Adrenal gland (tissue), 5 donors: ENCODE results near the gene PAQR5.

ENCODE experiments used
- POLR2A ChIP-seq, 2 donors: fragments of 450-650 bp; IDR thresholded peaks; one replicate each; pipeline ENCODE4 v1.6.1; 2017; ENCODE audit warnings: antibody characterized with exemption in 2 of 2, mild to moderate bottlenecking in 2 of 2, moderate library complexity in 1 of 2
- TF ChIP-seq, protein P1 (sequence below), 6 experiments: fragments of 450-650 bp in 4 of 6; fragments of 200-600 bp in 2 of 6; sonication (generic) in 1 of 6; IDR thresholded peaks; 1 replicate in 5 of 6; 2 replicates in 1 of 6; pipeline versions ENCODE4 v1.5.1 to v1.8.0; 2016 to 2021; ENCODE audit warnings: antibody characterized with exemption in 6 of 6, mild to moderate bottlenecking in 2 of 6, moderate library complexity in 1 of 6
- donor health status: DM: no; HTN: no; CAD: no.

DNA sequence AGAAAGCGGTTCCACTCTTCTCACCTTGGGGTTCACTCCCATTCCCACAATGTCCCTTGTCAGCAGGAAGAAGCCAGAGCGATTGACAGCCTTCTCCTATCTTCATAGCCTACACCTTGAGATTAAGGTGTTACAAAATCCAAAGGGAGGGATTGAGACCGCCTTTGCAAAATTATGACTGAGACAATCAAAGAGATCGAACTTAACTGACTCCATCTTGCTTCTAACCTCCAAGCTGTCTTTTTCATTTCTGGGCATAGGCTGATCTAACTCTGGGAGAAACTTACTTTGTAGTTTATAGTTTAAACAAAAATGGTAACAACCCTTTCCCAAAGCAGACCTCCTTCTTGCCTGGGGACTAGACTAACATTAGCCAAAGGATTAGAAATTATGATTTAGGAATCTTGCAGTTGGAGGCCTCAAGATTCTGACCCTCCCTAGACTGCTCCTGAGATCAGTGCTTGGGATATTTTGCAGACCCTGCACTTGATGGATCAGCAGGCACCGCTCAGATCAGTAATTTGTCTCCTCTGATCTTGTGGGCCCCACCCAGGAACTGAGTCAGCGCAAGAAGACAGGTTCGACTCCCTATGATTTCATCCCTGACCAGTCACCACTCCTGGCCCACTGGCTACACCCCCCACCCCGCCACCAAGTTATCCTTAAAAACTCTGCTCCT lies 40.0 kb downstream of the PAQR5 start:
- TF ChIP-seq, protein P1, sequence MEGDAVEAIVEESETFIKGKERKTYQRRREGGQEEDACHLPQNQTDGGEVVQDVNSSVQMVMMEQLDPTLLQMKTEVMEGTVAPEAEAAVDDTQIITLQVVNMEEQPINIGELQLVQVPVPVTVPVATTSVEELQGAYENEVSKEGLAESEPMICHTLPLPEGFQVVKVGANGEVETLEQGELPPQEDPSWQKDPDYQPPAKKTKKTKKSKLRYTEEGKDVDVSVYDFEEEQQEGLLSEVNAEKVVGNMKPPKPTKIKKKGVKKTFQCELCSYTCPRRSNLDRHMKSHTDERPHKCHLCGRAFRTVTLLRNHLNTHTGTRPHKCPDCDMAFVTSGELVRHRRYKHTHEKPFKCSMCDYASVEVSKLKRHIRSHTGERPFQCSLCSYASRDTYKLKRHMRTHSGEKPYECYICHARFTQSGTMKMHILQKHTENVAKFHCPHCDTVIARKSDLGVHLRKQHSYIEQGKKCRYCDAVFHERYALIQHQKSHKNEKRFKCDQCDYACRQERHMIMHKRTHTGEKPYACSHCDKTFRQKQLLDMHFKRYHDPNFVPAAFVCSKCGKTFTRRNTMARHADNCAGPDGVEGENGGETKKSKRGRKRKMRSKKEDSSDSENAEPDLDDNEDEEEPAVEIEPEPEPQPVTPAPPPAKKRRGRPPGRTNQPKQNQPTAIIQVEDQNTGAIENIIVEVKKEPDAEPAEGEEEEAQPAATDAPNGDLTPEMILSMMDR (IDR thresholded peaks at IDR 0.05): no peak
- no peak for TF ChIP-seq POLR2A (IDR thresholded peaks at IDR 0.05)
